ENCODE results near the gene NRXN3. TPM values are rescaled to one million over a fixed set of nuclear protein-coding genes. Genes with fewer than 3 reads are reported as not detected.

Gene NRXN3
- total and polyA plus RNA-seq, 11 donors: 0.19 to 2.2 (median 1.1) TPM

DNA sequence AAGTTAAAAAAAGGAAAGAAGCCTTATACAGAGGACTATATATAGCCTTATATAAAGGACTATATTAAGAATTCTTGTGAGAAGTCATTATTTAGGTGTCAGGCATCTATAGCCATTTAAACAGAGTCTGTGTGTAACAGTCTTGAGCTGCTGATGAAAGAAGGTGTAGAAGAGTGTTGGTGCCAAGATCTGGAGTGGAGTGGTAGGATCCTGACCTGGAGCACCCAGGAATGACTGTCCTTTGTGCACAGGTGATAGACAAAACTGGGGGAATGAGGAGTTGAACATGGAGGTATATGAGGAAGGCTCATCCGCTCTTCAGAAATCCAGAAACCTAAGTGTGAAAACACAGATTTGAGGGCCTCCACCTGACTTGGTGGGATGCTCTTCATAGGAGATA is 747.3 kb downstream of the NRXN3 start:
- intact Hi-C loops (cut with DNase I): no loop called here
- WGBS, 4 donors: 60 to 100% (median 97%) methylated on average over 1 of the region's 1 CpG
- no peak overlapping the region for H3K27ac ChIP-seq

DNA sequence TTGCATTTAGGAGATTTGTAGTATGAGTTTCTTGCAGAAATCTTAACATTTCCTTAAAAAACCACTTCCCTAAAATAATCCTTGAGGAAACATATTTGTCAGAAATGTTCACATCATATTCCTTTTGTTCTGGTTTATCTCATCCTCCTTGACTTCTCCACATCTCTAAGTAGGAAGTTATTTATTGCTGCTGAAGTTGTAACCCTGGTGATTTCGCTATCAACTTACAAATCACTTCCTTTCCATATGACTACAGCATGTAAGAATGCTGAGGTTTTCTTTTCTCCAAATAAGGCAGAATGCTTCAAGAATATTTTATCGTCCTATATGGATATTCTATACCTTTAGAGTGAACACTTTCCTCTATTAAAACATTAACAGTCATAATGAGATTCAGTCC is 751.7 kb downstream of the NRXN3 start:
- Histone ChIP-seq H3K4me1 (no peaks in the 10 kb centered on the region), H3K27ac (no peak overlapping the region), H3K9me3 (no peaks in the 10 kb centered on the region), H3K27me3 (no peaks in the 10 kb centered on the region), H3K36me3 (no peaks in the 10 kb centered on the region), H3K4me3 (no peak overlapping the region)
- intact Hi-C loops (cut with DNase I): no loop called here
- ATAC-seq: no peak
- WGBS, 4 donors: 22 to 48% (median 40%) methylated on average over 2 of the region's 2 CpGs
- TF ChIP-seq, protein P1, sequence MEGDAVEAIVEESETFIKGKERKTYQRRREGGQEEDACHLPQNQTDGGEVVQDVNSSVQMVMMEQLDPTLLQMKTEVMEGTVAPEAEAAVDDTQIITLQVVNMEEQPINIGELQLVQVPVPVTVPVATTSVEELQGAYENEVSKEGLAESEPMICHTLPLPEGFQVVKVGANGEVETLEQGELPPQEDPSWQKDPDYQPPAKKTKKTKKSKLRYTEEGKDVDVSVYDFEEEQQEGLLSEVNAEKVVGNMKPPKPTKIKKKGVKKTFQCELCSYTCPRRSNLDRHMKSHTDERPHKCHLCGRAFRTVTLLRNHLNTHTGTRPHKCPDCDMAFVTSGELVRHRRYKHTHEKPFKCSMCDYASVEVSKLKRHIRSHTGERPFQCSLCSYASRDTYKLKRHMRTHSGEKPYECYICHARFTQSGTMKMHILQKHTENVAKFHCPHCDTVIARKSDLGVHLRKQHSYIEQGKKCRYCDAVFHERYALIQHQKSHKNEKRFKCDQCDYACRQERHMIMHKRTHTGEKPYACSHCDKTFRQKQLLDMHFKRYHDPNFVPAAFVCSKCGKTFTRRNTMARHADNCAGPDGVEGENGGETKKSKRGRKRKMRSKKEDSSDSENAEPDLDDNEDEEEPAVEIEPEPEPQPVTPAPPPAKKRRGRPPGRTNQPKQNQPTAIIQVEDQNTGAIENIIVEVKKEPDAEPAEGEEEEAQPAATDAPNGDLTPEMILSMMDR (IDR thresholded peaks at IDR 0.05): no peak
- TF ChIP-seq POLR2A (IDR thresholded peaks at IDR 0.05): no peak
- no peak for DNase-seq

More for the DNA sequence above, 747.3 kb downstream of the NRXN3 start:
- Histone ChIP-seq H3K9me3 (no peaks in the 10 kb centered on the region), H3K36me3 (no peaks in the 10 kb centered on the region), H3K4me1 (no peaks in the 10 kb centered on the region), H3K4me3 (no peak overlapping the region), H3K27me3 (no peaks in the 10 kb centered on the region)
- TF ChIP-seq, protein P1 (IDR thresholded peaks at IDR 0.05): no peak
- no peak for TF ChIP-seq POLR2A (IDR thresholded peaks at IDR 0.05)
- DNase-seq: no peak
- no peak for ATAC-seq

DNA sequence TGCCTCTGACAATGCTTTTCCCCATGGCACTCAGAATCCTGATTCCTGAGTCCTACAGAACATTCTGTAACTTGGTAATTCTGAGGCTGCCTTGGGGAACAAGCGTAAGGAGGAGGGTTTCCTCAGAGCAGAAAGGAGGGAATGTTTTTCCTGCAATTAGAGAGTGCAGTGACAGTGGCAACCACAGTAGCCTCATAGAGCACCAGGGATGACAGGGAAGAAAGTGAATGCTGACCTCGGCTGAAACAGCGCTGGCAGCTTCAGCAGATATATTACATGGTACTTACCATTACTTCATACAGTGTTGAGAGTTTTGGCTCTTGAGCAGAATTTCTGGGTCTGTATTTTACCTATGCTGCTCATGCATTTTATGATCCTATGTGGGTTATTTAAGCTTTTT is 757.1 kb downstream of the NRXN3 start:
- Histone ChIP-seq H3K9me3 (peaks cover 0 to 4% (median 0%) of the 10 kb centered on the region in 12 donors), H3K27ac (no peak overlapping the region), H3K27me3 (peaks cover 0 to 9% (median 0%) of the 10 kb centered on the region in 9 donors), H3K4me3 (no peak overlapping the region), H3K36me3 (no peaks in the 10 kb centered on the region), H3K4me1 (no peaks in the 10 kb centered on the region)
- DNase-seq (no peak), ATAC-seq (no peak)
- no peak for TF ChIP-seq POLR2A (IDR thresholded peaks at IDR 0.05)
- TF ChIP-seq, protein P1 (IDR thresholded peaks at IDR 0.05): no peak
- intact Hi-C loops (cut with DNase I): no loop called here
- WGBS, 4 donors: 70 to 78% (median 75%) methylated on average over 3 of the region's 3 CpGs

DNA sequence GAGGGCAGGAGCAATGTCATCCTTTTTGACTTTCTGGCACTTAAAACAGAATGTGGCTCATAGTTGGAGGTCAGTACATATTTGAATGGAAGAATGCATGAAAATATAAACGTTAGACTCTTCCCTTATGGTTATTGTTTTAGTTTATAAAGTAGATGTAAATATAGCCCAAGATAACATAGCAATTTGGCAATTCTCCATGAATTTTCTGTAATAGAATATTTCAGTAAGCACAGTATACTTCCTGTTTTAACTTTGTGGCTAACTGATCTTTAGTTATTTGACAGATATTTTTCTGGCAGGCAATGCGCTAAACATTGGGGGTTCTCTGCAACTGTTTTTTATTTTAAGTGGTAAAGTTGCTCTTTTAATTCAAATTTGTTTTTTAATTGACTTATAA is 763.0 kb downstream of the NRXN3 start:
- DNase-seq (no peak), ATAC-seq (no peak)
- Histone ChIP-seq H3K4me3 (no peak overlapping the region), H3K27ac (no peak overlapping the region), H3K27me3 (peaks cover 0 to 13% (median 0%) of the 10 kb centered on the region in 9 donors), H3K4me1 (no peaks in the 10 kb centered on the region), H3K9me3 (peaks cover 0 to 4% (median 0%) of the 10 kb centered on the region in 12 donors), H3K36me3 (no peaks in the 10 kb centered on the region)
- WGBS, 4 donors: 26 to 33% (median 30%) methylated on average over 2 of the region's 2 CpGs
- no peak for TF ChIP-seq POLR2A (IDR thresholded peaks at IDR 0.05)
- intact Hi-C loops (cut with DNase I): no loop called here

DNA sequence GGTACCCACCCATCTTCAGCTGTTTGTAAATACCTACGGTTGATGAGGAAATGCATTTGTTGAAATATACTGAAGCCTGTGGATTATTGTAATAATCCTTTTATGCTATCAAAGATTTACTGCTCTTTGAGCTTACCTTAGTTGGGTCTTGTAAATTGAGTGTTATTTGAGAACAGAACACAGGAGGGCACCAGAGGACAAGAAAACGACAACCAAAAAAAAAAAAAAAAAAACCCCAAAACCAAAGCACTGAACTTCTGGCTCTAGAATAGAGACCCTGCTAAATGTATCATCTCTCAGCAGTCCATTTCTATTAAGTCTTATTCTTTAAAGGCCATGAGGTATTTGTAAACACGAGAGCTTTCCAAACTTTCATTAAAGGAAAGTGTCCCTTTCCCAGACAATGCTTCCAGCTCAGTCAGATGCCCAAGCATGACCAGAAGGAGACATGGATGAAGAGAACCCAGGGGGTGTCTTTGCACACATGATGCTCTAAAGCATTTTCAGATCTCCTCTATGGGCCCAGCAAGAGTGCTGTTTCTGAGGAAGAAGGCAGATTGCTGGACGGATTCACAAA is 763.9 kb downstream of the NRXN3 start:
- H3K27ac ChIP-seq: no peak overlapping the region
- peaks cover 0 to 4% (median 0%) of the 10 kb centered on the region in 12 donors for H3K9me3 ChIP-seq
- H3K27me3 ChIP-seq: peaks cover 0 to 13% (median 0%) of the 10 kb centered on the region in 9 donors
- intact Hi-C loops (cut with DNase I): no loop called here
- H3K36me3 ChIP-seq: no peaks in the 10 kb centered on the region
- ATAC-seq: no peak
- H3K4me3 ChIP-seq: no peak overlapping the region
- TF ChIP-seq, protein P1 (IDR thresholded peaks at IDR 0.05): peak in 11 of 12 donors; percentile 14 to 50 (median 34)
- no peak for TF ChIP-seq POLR2A (IDR thresholded peaks at IDR 0.05)
- 21 to 25% (median 24%) methylated on average over 4 of the region's 4 CpGs for WGBS, 4 donors
- no peak for DNase-seq
- no peaks in the 10 kb centered on the region for H3K4me1 ChIP-seq

All from heart left ventricle (tissue), 16 donors.